Fibroblast of skin of right biceps (primary cell): ENCODE results near the gene NTM.
A peak's percentile ranks its signal among the peaks of the same experiment; 100 is the strongest.

Experiments
- DNase-seq: peaks from one replicate; pipeline ENCODE4 v3.0.0-alpha.2; 2013

NTM gene

GRCh38 chr11:131612533-131612932 is 242.1 kb downstream of the NTM start:
- no peak for DNase-seq

DNA sequence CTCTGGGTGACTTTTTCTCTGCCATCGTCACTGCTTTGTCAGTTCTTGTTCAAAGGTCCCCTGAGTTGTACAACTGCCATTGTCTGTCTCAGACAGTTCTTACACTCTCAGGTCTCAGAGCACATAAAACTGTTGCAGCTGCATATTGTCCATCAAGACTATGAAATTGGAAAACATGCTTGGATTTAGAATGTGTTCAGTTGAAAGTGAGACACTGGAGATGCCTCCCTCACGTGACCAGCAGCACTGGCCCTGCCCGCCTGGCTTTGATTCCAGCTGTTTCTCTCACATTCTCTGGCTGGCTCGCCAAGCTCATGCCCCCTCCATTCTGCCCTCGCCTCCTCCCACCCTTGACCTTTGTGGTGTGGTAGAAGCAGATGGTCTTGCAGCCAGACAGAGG is 244.2 kb downstream of the NTM start:
- no peak for DNase-seq

- DNase-seq = no peak
Measured at GRCh38 chr11:131615611-131616010, 245.2 kb downstream of the NTM start.

DNA sequence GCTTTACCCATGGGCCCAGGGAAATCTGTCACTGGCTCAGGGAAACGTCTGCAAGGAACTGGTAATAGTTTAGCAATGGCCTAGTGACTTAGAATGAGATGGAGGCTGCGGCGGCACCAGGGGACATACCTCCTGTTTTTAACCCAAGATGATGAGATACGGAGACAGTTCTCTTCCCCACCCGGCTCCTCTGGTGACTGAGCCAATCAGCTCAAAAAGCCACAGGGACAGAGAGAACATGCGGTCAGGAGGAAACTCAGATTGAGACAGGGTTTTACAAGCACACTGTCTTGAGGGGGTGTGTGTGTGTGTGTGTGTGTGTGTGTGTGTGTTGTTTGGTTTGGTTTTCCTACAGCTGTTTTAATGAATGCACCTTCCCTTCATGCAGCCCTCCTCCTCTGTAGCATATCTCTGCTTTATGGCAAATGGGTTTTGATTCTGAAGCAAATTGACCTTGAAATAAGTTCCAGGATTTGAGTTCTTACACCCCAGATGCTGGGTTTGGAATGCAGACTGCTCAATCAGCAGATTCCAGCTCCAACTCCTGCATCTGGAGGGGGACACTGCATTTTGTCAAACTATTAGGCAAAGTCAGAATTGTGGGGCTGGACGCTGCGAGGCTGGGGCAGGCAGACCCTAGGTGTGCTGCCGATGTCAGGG is 246.2 kb downstream of the NTM start:
- DNase-seq = peak; percentile 57

- DNase-seq = peak; percentile 29
Measured at GRCh38 chr11:131618201-131618600, 247.8 kb downstream of the NTM start.

- DNase-seq = no peak
Measured at GRCh38 chr11:131622193-131622592, 251.8 kb downstream of the NTM start.

GRCh38 chr11:131624531-131624930 is 254.1 kb downstream of the NTM start:
- peak; percentile 71 for DNase-seq

DNA sequence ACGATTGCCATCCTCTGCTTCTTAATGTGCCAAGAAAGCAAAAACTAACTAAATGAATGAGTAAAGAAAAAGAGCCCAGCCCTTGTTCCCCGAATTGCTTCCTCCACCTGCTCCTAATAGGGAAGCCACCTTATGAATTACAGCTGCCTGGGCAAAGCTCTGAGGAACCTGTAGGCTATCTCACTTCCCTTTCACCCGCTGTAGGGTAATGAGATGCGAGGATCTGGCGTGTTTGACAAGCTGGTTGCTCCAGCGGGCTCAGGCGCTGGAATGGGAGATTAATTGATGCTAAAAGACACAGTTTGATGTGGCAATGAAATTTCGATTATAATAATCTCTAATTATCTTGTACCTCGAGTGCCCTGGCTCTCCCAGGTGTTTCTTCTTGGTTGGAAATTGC is 256.4 kb downstream of the NTM start:
- no peak for DNase-seq

DNA sequence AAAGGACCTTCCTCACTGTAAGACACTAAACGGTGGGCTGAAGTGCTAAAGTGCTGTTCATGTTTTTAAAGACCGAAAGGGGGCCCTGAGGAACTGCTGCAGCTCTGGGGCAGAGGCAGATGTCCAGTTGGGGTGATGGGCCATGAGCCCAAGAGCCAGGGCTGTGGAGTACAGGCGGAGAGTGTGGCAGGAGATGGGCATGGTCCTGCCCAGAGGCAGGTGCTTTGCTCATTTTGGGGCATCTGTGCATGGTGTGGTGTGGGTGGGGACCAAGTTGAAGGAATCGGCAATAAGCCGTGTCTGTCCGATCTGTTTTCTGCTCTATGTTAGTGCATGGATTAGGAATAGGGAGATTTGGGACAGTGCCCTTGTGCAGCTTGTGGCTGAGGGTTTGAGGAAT is 258.3 kb downstream of the NTM start:
- no peak for DNase-seq

DNA sequence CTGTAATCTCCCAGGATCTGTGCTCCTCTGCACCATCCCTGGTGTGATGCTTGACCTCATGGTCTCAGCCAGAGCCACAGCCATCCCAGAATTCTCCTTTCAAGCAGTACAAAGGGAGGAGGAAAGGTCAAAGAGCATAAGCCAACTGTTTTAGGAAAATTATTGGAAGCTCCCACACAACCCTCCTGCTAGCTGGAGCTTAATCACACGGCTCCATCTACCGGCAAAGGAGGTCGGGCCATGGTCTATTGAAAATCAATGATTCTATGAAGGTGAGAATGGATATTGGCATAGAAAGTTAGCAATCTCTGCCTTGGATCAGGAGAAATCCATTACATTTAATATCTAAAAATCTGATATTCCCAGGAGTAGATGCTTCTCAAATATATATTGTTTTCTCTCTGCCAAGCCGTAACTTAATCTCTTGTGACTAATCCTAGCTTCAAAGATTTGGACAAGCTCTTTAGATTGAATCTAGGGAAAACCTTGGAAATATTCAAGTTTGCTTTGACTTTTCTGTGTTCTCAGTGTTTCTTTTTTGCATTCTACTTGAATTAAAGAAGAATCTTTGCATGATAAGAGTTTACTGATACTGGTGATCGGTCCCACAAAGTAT is 259.6 kb downstream of the NTM start:
- DNase-seq = no peak

- no peak for DNase-seq
Measured at GRCh38 chr11:131632971-131633370, 262.6 kb downstream of the NTM start.

- no peak for DNase-seq
Measured at GRCh38 chr11:131633921-131634715, 263.7 kb downstream of the NTM start.

DNA sequence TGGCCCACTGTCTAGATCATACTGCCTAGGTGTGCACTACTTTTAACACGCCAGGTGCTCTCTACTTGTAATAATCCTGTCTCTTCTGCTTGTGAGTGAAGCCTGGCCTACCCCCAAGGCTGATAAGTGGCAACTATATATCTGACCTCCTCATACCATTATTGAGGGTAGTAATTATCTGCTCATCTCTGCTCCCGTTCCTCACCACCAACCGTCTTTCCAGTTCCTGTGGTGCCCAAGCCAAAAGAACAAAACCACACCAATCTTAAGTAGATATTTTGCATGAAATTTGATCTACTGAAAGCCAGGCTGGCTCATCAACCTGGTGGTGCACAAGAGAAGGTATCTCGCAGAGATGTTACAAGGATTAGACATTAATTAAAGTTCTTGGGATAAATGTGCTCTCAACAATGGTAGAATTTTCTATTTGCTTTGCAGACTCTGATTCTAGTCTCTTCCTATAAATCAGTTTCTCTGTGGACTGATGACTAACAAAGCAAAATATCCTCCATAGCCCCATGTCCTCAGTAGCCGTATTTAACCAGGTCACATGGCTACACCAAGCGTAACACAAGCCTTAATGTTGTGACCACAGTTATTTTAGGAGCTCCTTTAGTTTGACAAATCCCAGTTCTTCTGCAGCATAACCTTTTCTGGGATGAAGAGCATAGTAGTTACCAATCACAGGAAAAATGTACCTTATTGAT is 267.2 kb downstream of the NTM start:
- DNase-seq = peak; percentile 77

DNA sequence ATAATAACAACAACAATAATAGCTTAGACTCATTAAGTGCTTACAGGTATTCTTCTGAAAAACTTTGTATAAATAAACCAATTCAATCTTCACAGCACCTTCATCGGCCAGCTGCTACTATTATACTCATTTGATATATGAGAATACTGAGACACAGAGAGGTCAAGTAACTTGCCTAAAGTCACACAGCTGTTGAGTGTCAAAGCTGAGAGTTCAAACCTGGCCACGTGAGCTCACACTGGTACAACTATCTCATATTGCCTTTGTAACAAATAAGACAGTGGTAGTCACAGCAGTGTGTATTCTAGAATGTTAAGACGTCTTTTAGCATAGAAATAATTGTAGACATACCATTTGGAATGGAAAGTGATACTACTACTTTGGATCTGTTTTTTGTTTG is 268.5 kb downstream of the NTM start:
- DNase-seq = no peak

- no peak for DNase-seq
Measured at GRCh38 chr11:131640320-131640719, 269.9 kb downstream of the NTM start.

DNA sequence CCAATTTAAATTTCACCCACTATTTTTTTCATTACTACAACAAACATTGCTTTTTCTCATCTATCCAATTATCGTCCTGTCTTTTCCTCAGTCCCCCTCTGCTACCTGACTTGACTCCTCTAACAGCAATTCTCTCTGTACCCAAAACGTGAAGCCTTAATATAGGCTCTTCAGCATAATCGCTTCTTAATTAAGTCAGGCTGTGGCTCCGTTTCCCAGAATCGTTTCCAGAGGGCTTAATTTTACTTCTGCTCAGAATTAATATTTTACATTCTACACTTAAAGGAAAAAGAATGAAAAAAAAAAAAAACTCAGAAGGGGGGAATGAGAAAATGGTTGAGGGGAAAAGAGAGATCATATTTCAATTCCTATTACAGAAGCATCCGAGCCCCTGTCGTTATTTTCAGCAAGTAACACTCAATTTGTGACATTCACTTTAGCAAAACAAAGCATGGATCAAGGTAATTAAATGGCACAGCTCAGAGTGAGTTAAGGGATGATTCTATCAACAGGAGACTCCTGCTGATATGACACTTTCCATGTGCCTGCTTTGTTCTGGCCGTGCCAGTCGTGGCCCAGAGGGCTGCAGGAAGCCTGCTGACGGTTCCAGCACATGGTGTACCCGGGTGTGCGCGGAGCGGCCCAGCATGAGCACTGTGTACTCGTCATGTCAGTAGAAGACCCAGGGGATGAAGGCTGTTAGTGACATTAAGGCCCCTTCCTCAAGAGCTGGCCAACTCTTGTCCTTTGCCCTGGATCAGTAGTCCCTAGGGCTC is 272.5 kb downstream of the NTM start:
- DNase-seq = no peak

DNA sequence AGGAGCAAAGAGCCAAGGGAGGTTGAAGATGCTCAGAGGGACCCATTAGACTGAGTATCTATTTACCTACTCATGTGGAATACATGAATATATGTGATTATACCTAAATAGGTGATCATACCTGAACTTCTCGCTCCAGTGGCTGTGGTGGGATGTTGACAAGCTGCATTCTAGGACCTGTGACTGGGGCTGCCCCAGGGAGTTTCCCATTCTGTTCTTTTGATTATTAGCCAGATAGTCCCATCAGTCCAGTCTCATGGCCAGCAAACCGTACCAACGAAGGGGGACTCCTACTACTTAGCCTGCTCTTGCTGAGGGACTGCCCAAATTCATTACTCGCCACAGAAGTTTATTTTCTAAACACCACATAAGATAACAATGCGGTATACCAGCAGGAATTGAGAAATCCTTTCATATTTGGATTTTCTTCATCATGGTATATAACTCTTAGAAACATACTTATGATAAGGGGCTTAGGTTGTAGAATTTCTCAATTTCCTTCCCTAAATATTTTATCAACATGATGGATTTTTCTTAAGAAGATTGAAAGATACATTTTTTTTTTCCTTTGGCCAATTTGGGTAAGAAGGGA is 273.9 kb downstream of the NTM start:
- no peak for DNase-seq

- no peak for DNase-seq
Measured at GRCh38 chr11:131645237-131645636, 274.8 kb downstream of the NTM start.

GRCh38 chr11:131649856-131650255 is 279.4 kb downstream of the NTM start:
- no peak for DNase-seq

DNA sequence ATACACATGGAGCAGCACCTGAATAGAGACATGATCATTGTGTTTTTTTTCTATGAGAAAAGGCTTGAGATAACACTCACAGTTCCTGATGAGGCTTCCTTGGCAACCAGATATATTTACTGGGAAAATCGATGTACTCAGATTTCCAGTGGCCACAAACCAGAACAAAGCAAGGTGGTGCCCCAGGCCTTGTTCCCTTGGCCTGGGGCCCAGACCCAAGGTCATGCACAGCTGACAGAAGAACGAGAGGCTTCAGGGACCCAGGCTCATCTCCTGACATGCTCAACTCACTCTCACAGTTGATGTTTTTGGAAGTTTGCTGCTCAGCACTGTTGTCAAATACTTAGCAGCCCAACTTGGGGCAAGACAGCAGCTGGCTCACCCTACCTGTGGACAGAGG is 281.8 kb downstream of the NTM start:
- DNase-seq = no peak

- DNase-seq = no peak
Measured at GRCh38 chr11:131653260-131653659, 282.8 kb downstream of the NTM start.

DNA sequence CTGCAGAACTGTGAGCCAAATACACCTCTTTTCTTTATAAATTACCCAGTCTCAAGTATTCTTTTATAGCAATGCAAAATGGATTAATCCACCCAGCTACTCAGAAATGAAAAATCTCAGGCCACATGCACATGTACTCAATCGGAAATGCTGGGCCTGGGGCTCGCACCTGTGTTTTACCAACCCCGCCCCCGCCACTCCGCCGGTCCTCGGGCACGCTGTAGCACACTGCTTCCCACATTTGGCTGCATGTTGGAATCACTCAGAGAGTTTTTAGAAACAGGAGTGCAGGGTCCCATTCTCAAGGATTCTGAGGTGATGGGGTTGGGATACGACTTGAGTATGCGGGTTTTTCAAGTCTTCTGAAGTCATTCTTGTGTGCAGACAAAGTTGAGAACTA is 284.4 kb downstream of the NTM start:
- DNase-seq = no peak
